Placental pericyte (primary cell): ENCODE measurements around the gene ZNF814. TPM values are rescaled to one million over a fixed set of nuclear protein-coding genes. Genes with fewer than 3 reads are reported as not detected.

Experiments used
- total RNA-seq: library from RNA; depleted of rRNA; stranded (reverse); fragments of >200 nt; gene quantifications from 2 replicates; pipeline ENCODE4 v1.2.3, GENCODE V29; 2012

Gene ZNF814
- 7.0 and 13.9 TPM in 2 replicates for total RNA-seq

DNA sequence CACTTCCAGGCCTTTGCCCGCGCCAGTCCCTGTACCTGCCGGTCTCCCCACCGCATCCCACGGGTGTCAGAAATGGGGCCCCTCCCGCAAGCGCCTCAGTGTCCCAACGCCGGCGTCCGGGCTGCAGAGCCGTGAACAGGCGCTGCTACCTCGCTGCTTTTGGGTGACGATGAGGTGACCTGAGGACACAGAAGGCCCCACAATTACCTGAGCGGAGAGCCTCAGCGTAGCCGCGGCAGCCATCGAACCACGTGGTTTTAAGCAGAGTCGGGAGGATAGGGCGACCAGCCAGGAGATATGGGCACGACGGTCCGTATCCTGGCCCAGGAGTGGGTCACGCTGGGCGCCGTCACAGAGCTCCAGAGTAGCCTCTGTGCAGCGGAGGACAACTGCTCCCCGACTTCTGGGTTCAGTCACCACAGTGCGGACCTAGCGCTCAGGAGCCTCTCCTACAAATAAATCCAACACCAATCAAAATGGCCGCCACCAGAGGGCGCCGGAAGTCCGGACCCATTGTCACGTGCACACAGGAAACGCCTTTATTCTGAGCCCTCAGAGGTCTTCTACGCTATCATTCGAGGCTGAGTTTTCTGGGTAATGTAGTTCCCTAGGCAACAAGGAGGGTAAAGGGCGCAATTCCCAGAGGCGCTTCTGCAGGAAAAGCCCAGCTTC lies at the start of gene ZNF814:
TSS of gene ZNF814 (minus strand) at position 478 of the 672 bp plus-strand sequence. CDS start at position 243, 235 bp downstream.

GRCh38 chr19:57934820-57935665 lies 46.2 kb upstream of the ZNF814 start, which contains the start of gene ZNF418:
Gene ZNF418, minus strand, starts transcription at chr19:57935402. Its CDS starts 1,580 bp downstream, at chr19:57933822.

GRCh38 chr19:57916168-57916995 lies 27.5 kb upstream of the ZNF814 start, which contains the start of gene ZNF417:
Gene ZNF417, minus strand, starts transcription at chr19:57916592. Its CDS starts 181 bp downstream, at chr19:57916411.

GRCh38 chr19:57849666-57850473 lies 39.0 kb downstream of the ZNF814 start, which contains the start of gene ZNF587:
Gene ZNF587, plus strand, starts transcription at chr19:57849859. Its CDS starts 180 bp downstream, at chr19:57850039.

GRCh38 chr19:57830071-57830602 lies 58.7 kb downstream of the ZNF814 start, which contains the start of gene ZNF587B:
Gene ZNF587B, plus strand, starts transcription at chr19:57830299. Its CDS starts 230 bp downstream, at chr19:57830529.

DNA sequence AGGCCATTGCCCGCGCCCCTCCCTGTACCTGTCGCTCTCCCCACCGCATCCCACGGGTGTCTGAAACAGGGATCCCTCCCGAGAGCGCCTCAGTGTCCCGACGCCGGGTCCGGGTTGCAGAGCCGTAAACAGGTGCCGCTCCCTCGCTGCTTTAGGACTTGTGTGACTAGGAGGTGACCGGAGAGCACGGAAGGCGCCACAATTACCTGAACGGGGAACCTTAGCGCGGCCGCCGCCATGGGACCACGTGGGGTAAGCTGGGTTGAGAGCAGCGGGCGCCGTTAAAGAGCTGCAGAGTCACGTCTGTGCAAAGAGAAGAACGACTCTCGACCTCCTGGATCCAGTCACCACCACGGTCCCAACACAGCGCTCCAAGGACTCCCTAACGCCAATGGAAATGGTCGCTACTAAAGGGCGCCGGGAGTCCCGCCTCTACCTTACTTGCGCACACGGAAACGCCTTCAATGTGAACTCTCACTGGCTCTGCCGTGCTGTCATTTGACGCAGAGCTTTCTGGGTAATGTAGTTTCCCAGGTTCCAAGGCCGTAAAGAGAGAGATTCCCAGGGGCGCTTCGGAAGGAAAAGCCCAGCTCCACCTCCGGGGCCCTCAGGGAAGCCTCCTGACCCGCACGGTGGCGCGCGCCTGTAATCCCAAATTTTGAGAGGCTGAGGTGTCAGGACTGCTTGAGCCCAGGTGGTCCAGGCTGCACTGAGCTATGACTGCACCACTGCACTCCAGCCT lies 74.2 kb downstream of the ZNF814 start, which contains the start of gene ZNF552:
TSS of gene ZNF552 (minus strand) at position 409 of the 742 bp plus-strand sequence. CDS start at position 239, 170 bp downstream.

Other genes with a start within 250 kb of the ZNF814 start
- gene ZSCAN4, start 220.1 kb downstream of the ZNF814 start, total RNA-seq, result 0.22 TPM in 1 of 2 replicates, not detected in the other
- 5.7 and 12.2 TPM in 2 replicates for gene ZNF551, start 207.1 kb downstream of the ZNF814 start, total RNA-seq
- gene ZNF154, start 179.8 kb downstream of the ZNF814 start, total RNA-seq, result 2.3 and 3.3 TPM in 2 replicates
- gene ZNF671, start 161.4 kb downstream of the ZNF814 start, total RNA-seq, result 6.1 and 7.4 TPM in 2 replicates
- gene ZNF776, start 142.2 kb downstream of the ZNF814 start, total RNA-seq, result 10.1 and 13.2 TPM in 2 replicates
- 12.5 and 12.9 TPM in 2 replicates for gene ZNF586, start 119.4 kb downstream of the ZNF814 start, total RNA-seq
- gene ZNF552, start 74.1 kb downstream of the ZNF814 start, total RNA-seq, result 6.6 and 7.2 TPM in 2 replicates
- 21.0 and 30.6 TPM in 2 replicates for gene ZNF587B, start 58.7 kb downstream of the ZNF814 start, total RNA-seq
- gene ZNF587, start 39.2 kb downstream of the ZNF814 start, total RNA-seq, result 34.1 and 37.8 TPM in 2 replicates
- 13.3 and 17.9 TPM in 2 replicates for gene ZNF417, start 27.6 kb upstream of the ZNF814 start, total RNA-seq
- gene ZNF418, start 46.4 kb upstream of the ZNF814 start, total RNA-seq, result 3.1 and 4.0 TPM in 2 replicates
- gene ZNF256, start 58.7 kb upstream of the ZNF814 start, total RNA-seq, result 4.8 and 5.0 TPM in 2 replicates
- 0.14 and 0.44 TPM in 2 replicates for gene C19orf18, start 85.5 kb upstream of the ZNF814 start, total RNA-seq
- 14.2 and 18.4 TPM in 2 replicates for gene ZNF606, start 113.8 kb upstream of the ZNF814 start, total RNA-seq
- not detected in 2 replicates for gene ZSCAN1, start 145.0 kb upstream of the ZNF814 start, total RNA-seq
- 2.7 and 3.9 TPM in 2 replicates for gene ZNF135, start 170.2 kb upstream of the ZNF814 start, total RNA-seq
- gene ZSCAN18, start 209.2 kb upstream of the ZNF814 start, total RNA-seq, result 19.3 and 29.3 TPM in 2 replicates